Measurements from ENCODE around the gene ZMIZ1.

ZMIZ1 gene

GRCh38 chr10:79103585-79103984 lies 34.8 kb downstream of the ZMIZ1 start:
- Histone ChIP-seq H3K4me1 (peaks cover 100% of the 10 kb centered on the region), H3K4me2 (peak overlapping the region; percentile 99), H3K4me3 (peak overlapping the region; percentile 54), H3K9ac (peak overlapping the region; percentile 77), H3K9me3 (no peaks in the 10 kb centered on the region), H3K27me3 (no peaks in the 10 kb centered on the region), H3K36me3 (no peaks in the 10 kb centered on the region), H3K27ac (peak overlapping the region; percentile 87), H4K20me1 (peaks cover 100% of the 10 kb centered on the region)
- TF ChIP-seq Cebpa-rat (IDR thresholded peaks at IDR 0.05) = peak; percentile 48; the same call in 1 of the 2 replicates

GRCh38 chr10:79105150-79105739 lies 36.5 kb downstream of the ZMIZ1 start:
- peaks cover 100% of the 10 kb centered on the region for H3K4me1 ChIP-seq
- H3K9ac ChIP-seq = peak overlapping the region; percentile 58
- no peak overlapping the region for H3K4me3 ChIP-seq
- H3K27ac ChIP-seq = peak overlapping the region; percentile 87
- peaks cover 5% of the 10 kb centered on the region for H3K36me3 ChIP-seq
- peak overlapping the region; percentile 99 for H3K4me2 ChIP-seq
- no peaks in the 10 kb centered on the region for H3K27me3 ChIP-seq
- peaks cover 100% of the 10 kb centered on the region for H4K20me1 ChIP-seq
- TF ChIP-seq Cebpa-rat (IDR thresholded peaks at IDR 0.05) = no peak
- H3K9me3 ChIP-seq = no peaks in the 10 kb centered on the region

GRCh38 chr10:79105818-79106217 lies 37.1 kb downstream of the ZMIZ1 start:
- Histone ChIP-seq H3K9me3 (no peaks in the 10 kb centered on the region), H3K4me2 (peak overlapping the region; percentile 99), H3K27ac (peak overlapping the region; percentile 87), H4K20me1 (peaks cover 100% of the 10 kb centered on the region), H3K4me3 (no peak overlapping the region), H3K4me1 (peaks cover 100% of the 10 kb centered on the region), H3K36me3 (peaks cover 11% of the 10 kb centered on the region), H3K9ac (peak overlapping the region; percentile 58; the same call in 1 of the 2 replicates), H3K27me3 (no peaks in the 10 kb centered on the region)
- TF ChIP-seq Cebpa-rat (IDR thresholded peaks at IDR 0.05) = no peak

DNA sequence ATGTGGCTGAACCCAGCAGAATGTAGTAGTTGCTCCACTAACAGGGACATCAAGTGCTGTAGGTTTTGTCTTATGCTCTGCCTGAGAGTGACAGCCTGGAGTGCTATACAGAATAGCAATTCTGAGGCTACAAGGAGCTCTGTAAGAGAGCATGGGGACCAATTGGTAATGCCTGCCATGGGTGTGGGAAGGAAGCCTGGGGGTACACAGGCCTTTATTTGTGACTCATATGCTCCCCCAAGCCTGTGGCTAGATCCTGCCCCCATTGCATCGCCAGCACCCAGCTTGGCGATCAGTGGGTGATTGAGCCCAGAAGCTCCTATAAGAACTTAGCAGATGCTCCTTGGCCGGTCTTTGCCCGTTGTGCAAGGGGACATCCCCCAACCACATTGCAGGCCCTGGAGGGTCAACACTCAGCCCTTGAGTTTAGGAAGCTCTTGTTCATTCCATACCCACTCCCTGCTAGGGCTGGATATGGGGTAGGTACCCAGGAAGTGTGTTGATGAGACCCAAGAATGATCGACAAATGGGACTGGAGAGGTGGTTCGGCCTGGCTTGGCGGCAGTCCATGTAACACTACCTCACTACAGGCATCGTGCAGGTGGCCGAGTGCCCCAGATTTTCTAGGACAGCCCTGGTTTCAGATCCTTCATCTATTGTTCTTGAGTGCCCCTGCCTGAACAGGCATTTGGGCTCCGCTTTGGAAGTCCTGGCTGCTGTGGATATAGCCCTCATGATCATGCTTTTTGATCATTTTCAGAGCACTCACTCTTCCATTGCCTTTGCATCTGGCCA lies 37.7 kb downstream of the ZMIZ1 start:
- Histone ChIP-seq H3K9ac (peak overlapping the region; percentile 56), H3K36me3 (peaks cover 17% of the 10 kb centered on the region), H3K27me3 (no peaks in the 10 kb centered on the region), H3K9me3 (no peaks in the 10 kb centered on the region), H4K20me1 (peaks cover 100% of the 10 kb centered on the region), H3K4me2 (peak overlapping the region; percentile 99), H3K4me1 (peaks cover 100% of the 10 kb centered on the region), H3K27ac (peak overlapping the region; percentile 87), H3K4me3 (no peak overlapping the region)
- no peak for TF ChIP-seq Cebpa-rat (IDR thresholded peaks at IDR 0.05)

- Histone ChIP-seq H3K4me3 (no peak overlapping the region), H3K27me3 (no peaks in the 10 kb centered on the region), H3K4me1 (peaks cover 100% of the 10 kb centered on the region), H4K20me1 (peaks cover 100% of the 10 kb centered on the region), H3K9me3 (no peaks in the 10 kb centered on the region), H3K36me3 (peaks cover 25% of the 10 kb centered on the region), H3K27ac (peak overlapping the region; percentile 87), H3K9ac (peak overlapping the region; percentile 56; the same call in 1 of the 2 replicates), H3K4me2 (peak overlapping the region; percentile 99)
- TF ChIP-seq Cebpa-rat (IDR thresholded peaks at IDR 0.05) = no peak
Observed at GRCh38 chr10:79107736-79108264, 39.0 kb downstream of the ZMIZ1 start.

- H3K9ac ChIP-seq = no peak overlapping the region
- no peaks in the 10 kb centered on the region for H3K27me3 ChIP-seq
- 0 out of 2 replicates have a peak overlapping the region, but pooled peaks have one; percentile 87 for H3K27ac ChIP-seq
- peaks cover 100% of the 10 kb centered on the region for H3K4me1 ChIP-seq
- peak overlapping the region; percentile 99 for H3K4me2 ChIP-seq
- H4K20me1 ChIP-seq = peaks cover 100% of the 10 kb centered on the region
- H3K9me3 ChIP-seq = no peaks in the 10 kb centered on the region
- H3K4me3 ChIP-seq = no peak overlapping the region
- TF ChIP-seq Cebpa-rat (IDR thresholded peaks at IDR 0.05) = no peak
- H3K36me3 ChIP-seq = peaks cover 25% of the 10 kb centered on the region
Observed at GRCh38 chr10:79108728-79109127, 40.0 kb downstream of the ZMIZ1 start.

- no peak overlapping the region for H3K4me3 ChIP-seq
- H3K4me1 ChIP-seq = peaks cover 100% of the 10 kb centered on the region
- H3K27me3 ChIP-seq = no peaks in the 10 kb centered on the region
- H3K9me3 ChIP-seq = no peaks in the 10 kb centered on the region
- H3K9ac ChIP-seq = no peak overlapping the region
- TF ChIP-seq Cebpa-rat (IDR thresholded peaks at IDR 0.05) = no peak
- H4K20me1 ChIP-seq = peaks cover 99% of the 10 kb centered on the region
- peak overlapping the region; percentile 99 for H3K4me2 ChIP-seq
- H3K36me3 ChIP-seq = peaks cover 25% of the 10 kb centered on the region
- H3K27ac ChIP-seq = peak overlapping the region; percentile 49; the same call in 1 of the 2 replicates
Observed at GRCh38 chr10:79111427-79111826, 42.7 kb downstream of the ZMIZ1 start.

GRCh38 chr10:79111846-79112614 lies 43.3 kb downstream of the ZMIZ1 start:
- Histone ChIP-seq H3K4me3 (no peak overlapping the region), H3K9me3 (no peaks in the 10 kb centered on the region), H3K4me1 (peaks cover 100% of the 10 kb centered on the region), H3K36me3 (peaks cover 29% of the 10 kb centered on the region), H3K4me2 (peak overlapping the region; percentile 85), H3K27me3 (no peaks in the 10 kb centered on the region), H4K20me1 (peaks cover 99% of the 10 kb centered on the region), H3K9ac (peak overlapping the region; percentile 72; the same call in 1 of the 2 replicates), H3K27ac (peak overlapping the region; percentile 84)
- TF ChIP-seq Cebpa-rat (IDR thresholded peaks at IDR 0.05) = no peak

DNA sequence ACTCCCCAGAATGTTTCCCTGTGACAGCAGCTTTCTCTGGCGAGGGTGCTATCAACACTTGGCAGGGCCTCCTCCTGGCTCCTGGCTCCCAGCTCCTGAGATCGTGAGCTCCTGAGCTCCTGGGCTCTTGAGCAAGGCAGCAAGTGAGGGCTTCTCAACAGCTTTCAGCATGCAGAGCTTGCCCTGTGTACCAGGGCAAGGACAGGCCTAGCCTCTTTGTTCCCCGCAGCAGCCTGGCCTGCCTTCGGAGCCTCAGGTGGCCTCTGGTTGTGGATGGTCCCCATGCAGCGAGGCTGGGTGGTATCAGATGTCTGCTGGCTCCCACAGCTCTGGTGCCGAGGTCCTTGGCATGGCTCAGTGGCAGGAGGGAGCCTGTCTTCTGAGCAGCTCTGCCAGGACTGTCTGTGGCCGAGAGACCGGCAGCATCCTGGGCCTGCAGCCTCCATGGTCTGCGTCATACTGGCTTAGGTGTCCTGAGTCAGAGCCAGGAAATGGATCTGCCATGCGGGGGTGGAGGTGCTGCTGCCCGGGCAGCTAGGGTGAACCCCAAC lies 44.2 kb downstream of the ZMIZ1 start:
- no peak for TF ChIP-seq Cebpa-rat (IDR thresholded peaks at IDR 0.05)
- Histone ChIP-seq H3K27me3 (no peaks in the 10 kb centered on the region), H3K9ac (peak overlapping the region; percentile 72), H3K4me1 (peaks cover 100% of the 10 kb centered on the region), H4K20me1 (peaks cover 99% of the 10 kb centered on the region), H3K9me3 (no peaks in the 10 kb centered on the region), H3K4me2 (peak overlapping the region; percentile 85), H3K36me3 (peaks cover 38% of the 10 kb centered on the region), H3K27ac (peak overlapping the region; percentile 84), H3K4me3 (no peak overlapping the region)

All from BLaER1 (cell line).